Activated CD8-positive, alpha-beta T cell treated with anti-CD3 and anti-CD28 coated beads, Interleukin-2, amount 10 ng/mL, durations not matched to agents 7 days and 5 days (primary cell): ENCODE measurements around the gene COL6A2. TPM values are rescaled to one million over a fixed set of nuclear protein-coding genes. Genes with fewer than 3 reads are reported as not detected.
"Not testable (repeated sequence)": the region's sequence is repeated elsewhere in the genome, so short reads cannot be mapped to it uniquely, and the experiment has no call there.

Source experiments
- ATAC-seq: fragments of 150-1000 bp; cut with Tn5 transposase; one replicate; pipeline ENCODE4 v1.10.0; 2021; ENCODE audit warnings: moderate library complexity
- CTCF ChIA-PET: fragments of 350-600 bp; sonication (Branson Sonifier 250); formaldehyde crosslinking; loops from one replicate; lab custom pipeline; 2021; ENCODE audit warnings: antibody characterized with exemption; lab: Charles Lee
- POLR2A ChIA-PET: fragments of 350-600 bp; sonication (Branson Sonifier 250); formaldehyde crosslinking; loops from one replicate; lab custom pipeline; 2021; ENCODE audit warnings: antibody characterized with exemption; lab: Charles Lee
- DNase-seq: peaks from one replicate; pipeline ENCODE4 v3.0.0-alpha.2; 2020
- H3K27ac Mint-ChIP-seq: one replicate; pipeline ENCODE4 v1.8.0; 2021; ENCODE audit warnings: mild to moderate bottlenecking, mixed read lengths
- H3K27me3 Mint-ChIP-seq: one replicate; pipeline ENCODE4 v1.8.0; 2021; ENCODE audit warnings: low read depth, mixed read lengths
- H3K36me3 Mint-ChIP-seq: one replicate; pipeline ENCODE4 v1.8.0; 2021; ENCODE audit warnings: low read depth, mixed read lengths
- H3K4me1 Mint-ChIP-seq: one replicate; pipeline ENCODE4 v1.8.0; 2021; ENCODE audit warnings: low read depth, mixed read lengths
- H3K4me3 Mint-ChIP-seq: one replicate; pipeline ENCODE4 v1.8.0; 2021; ENCODE audit warnings: mild to moderate bottlenecking, mixed read lengths
- H3K9me3 Mint-ChIP-seq: one replicate; pipeline ENCODE4 v1.8.0; 2022; ENCODE audit warnings: mixed read lengths; ENCODE audit not compliant: insufficient read depth
- total RNA-seq, 2 experiments: library from RNA; stranded (reverse); gene quantifications; one replicate each; pipeline ENCODE4 v1.2.3, GENCODE V29; 2021

Gene COL6A2
- total RNA-seq, 2 experiments from 2014 or later = 6.0 to 7.2 TPM

DNA sequence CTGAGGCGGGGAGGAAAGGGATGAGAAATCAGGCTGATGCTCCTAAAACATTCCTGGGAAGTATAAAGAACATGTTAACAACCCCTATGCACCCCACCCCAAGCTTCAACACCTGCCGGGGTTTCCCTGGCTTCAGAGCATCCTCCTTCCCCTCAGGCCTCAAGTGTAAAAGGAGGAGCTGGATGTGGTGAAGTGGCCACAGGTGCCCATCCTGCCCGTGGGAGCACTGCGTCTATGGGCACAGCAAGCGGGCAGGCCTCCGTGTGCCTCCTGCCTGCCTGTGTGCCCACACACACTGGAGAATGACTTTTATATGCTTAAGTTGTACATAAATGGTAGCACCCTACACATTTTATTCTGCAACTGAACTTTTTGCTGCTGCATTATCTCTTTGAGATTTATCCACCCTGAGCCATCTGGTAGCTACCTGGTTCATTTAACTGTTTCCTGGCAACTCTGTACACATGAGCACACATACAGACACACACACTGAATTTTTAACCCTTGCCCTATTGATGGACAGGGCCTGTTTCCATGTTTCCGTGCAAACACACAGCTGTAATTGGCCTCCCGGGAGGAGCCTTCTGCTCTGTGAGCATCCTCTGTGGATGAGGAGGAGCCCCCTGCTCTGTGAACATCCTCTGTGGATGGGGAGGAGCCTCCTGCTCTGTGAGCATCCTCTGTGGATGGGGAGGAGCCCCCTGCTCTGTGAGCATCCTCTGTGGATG lies 70.9 kb downstream of the COL6A2 start:
- ATAC-seq (peak; percentile 36), DNase-seq (no peak)
- H3K36me3 Mint-ChIP-seq = no peaks in the 10 kb centered on the region
- CTCF ChIA-PET = interaction anchor here (0.8 kb wide), 1 partner anchor 15 kb away, joined by 3 read pairs; no protein-coding TSS in a partner anchor
- no peaks in the 10 kb centered on the region for H3K27me3 Mint-ChIP-seq
- H3K27ac Mint-ChIP-seq = peak overlapping the region; percentile 39
- no peaks in the 10 kb centered on the region for H3K9me3 Mint-ChIP-seq
- no peak overlapping the region for H3K4me3 Mint-ChIP-seq
- POLR2A ChIA-PET = no interaction called here
- peaks cover 13% of the 10 kb centered on the region for H3K4me1 Mint-ChIP-seq

DNA sequence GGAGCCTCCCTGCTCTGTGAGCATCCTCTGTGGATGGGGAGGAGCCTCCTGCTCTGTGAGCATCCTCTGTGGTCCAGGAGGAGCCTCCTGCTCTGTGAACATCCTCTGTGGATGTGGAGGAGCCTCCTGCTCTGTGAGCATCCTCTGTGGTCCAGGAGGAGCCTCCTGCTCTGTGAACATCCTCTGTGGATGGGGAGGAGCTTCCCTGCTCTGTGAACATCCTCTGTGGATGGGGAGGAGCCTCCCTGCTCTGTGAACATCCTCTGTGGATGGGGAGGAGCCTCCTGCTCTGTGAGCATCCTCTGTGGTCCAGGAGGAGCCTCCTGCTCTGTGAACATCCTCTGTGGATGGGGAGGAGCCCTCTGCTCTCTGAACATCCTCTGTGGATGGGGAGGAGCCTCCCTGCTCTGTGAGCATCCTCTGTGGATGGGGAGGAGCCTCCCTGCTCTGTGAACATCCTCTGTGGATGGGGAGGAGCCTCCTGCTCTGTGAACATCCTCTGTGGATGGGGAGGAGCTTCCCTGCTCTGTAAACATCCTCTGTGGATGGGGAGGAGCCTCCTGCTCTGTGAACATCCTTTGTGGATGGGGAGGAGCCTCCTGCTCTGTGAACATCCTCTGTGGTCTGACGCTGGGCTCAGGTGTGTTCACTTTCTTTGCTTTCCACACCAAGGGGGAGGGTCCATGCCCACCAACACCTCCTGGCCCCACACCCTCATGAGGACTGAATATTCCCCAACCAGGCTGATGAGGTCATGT lies 72.7 kb downstream of the COL6A2 start:
- H3K9me3 Mint-ChIP-seq, CTCF ChIA-PET: not testable (repeated sequence)

DNA sequence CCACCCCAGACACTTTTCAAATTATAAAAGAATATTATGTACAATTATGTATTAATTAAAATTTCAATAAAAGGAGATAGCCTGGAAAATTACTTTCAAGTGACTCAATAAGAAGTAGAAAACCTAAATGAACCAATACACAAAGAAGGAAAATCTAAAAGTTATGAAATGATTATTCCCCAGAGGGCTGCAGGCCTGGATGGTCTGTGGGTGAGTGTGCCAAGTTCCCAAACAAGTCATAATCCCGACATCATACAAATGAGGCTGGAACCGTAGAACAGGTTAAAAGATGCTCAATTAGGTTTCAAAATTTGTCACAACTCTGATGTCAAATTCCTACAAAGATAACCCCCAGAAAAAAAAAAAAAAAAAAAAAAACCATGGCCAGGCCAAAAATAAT lies 73.7 kb downstream of the COL6A2 start:
- Mint-ChIP-seq H3K4me3 (no peak overlapping the region), H3K27ac (no peak overlapping the region), H3K4me1 (peaks cover 13% of the 10 kb centered on the region), H3K27me3 (peaks cover 19% of the 10 kb centered on the region), H3K36me3 (no peaks in the 10 kb centered on the region), H3K9me3 (no peaks in the 10 kb centered on the region)
- ATAC-seq (no peak), DNase-seq (no peak)
- ChIA-PET POLR2A (interaction anchor here (1.0 kb wide), 1 partner anchor 286 kb away, joined by 3 read pairs; no protein-coding TSS in a partner anchor), CTCF (no interaction called here)

More for the DNA sequence above, 72.7 kb downstream of the COL6A2 start:
- H3K27ac Mint-ChIP-seq = peak overlapping the region; percentile 50
- POLR2A ChIA-PET, H3K36me3 Mint-ChIP-seq, H3K4me3 Mint-ChIP-seq, ATAC-seq: not testable (repeated sequence)
- peaks cover 13% of the 10 kb centered on the region for H3K4me1 Mint-ChIP-seq
- DNase-seq = peak; percentile 44
- peaks cover 12% of the 10 kb centered on the region for H3K27me3 Mint-ChIP-seq

DNA sequence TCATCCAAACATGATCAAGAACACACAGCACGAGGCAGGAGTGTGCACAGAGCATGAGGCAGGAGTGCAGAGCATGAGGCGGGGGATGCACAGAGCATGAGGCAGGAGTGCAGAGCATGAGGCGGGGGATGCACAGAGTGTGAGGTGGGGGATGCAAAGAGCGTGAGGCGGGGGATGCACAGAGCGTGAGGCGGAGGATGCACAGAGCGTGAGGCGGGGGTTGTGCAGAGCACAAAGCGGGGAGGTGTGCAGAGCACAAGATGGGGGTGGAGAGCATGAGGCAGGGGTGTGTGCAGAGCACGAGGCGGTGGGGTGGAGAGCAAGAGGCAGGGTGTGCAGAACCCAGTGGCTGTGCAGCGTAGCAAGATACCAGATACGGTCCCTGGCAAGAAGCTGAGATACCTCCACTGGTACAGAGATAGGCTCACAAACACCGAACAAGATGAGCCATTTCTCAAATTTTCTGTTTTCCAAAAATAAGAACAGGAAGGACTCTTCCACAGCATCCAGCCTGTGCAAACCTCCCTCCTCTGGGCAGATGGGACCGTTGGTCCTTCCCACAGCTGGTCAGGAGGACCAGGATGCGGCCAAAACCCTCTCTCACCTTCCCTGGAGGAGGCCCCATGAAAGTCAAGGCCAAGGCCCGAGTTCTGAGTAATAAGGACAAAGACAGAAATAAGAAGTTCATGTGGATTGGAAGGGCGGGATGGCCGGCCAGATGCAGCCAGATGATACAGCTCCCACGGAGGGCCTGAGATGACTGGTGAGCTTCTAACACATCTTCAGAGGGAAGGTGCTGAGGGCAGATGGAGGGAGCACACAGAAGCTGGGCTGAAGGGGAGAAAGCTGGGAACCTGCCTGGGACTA lies 74.3 kb downstream of the COL6A2 start:
- Mint-ChIP-seq H3K36me3 (no peaks in the 10 kb centered on the region), H3K4me1 (peaks cover 13% of the 10 kb centered on the region), H3K9me3 (no peaks in the 10 kb centered on the region), H3K27me3 (peaks cover 19% of the 10 kb centered on the region), H3K27ac (no peak overlapping the region), H3K4me3 (no peak overlapping the region)
- no peak for ATAC-seq
- CTCF ChIA-PET = no interaction called here
- POLR2A ChIA-PET = interaction anchor here (1.0 kb wide), 1 partner anchor 285 kb away, joined by 3 read pairs; no protein-coding TSS in a partner anchor
- DNase-seq = no peak

DNA sequence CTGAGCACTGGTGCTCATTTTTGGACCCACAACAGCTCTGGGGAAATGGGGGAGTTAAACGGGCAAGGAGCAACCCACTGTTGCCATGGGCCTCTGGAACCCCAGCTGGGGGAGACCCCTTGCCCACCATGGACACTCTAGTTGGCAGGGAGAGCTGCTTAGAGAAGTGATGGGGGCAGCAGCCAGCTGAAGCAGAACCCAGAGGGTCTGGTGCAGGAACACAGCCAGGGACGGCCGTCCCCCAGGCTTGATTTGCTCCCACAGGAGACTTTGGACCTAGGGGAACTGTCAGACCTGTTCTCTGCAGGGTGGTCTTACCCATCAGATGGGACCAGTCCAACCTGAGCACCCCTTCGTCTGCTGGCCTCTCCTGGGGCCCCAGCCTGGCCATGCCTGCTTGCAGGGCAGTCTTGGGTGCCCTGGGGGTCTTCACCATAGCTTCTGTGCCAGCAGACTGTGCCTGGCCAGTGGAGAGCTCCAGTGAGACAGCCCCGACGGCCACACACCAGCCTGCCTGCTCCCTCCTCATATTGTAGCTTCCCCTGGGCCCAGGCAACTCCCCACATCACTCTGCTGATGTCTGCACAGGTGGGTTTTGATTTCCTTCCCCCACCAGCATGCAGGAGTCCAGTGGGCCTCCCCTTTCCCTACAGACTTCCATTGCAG lies 75.1 kb downstream of the COL6A2 start:
- H3K9me3 Mint-ChIP-seq = peaks cover 3% of the 10 kb centered on the region
- no peak for ATAC-seq
- no peak for DNase-seq
- H3K4me1 Mint-ChIP-seq = peaks cover 13% of the 10 kb centered on the region
- peaks cover 19% of the 10 kb centered on the region for H3K27me3 Mint-ChIP-seq
- H3K36me3 Mint-ChIP-seq = no peaks in the 10 kb centered on the region
- no peak overlapping the region for H3K27ac Mint-ChIP-seq
- POLR2A ChIA-PET = interaction anchor here (1.0 kb wide), 1 partner anchor 285 kb away, joined by 3 read pairs; no protein-coding TSS in a partner anchor
- CTCF ChIA-PET = no interaction called here
- no peak overlapping the region for H3K4me3 Mint-ChIP-seq

DNA sequence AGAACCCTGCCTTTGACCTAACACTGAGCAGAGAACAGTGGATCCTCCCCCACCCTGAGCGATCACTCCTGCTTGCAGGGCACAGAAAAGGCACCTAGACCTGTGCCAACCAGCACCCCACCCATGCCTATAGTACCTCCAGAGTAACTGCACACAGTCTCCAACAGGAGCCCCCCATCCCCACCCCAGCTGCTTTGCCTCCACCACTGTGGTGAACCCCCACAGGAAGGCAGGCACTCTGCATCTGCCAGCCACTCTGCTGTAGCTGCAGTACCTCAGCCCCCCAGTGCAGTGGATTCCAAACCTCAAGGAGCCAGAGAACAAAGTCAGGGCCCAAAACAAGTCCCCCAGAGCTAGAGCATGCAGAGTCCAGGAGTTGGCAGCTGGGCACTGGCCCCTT lies 75.7 kb downstream of the COL6A2 start:
- peaks cover 13% of the 10 kb centered on the region for H3K4me1 Mint-ChIP-seq
- peaks cover 19% of the 10 kb centered on the region for H3K27me3 Mint-ChIP-seq
- ChIA-PET POLR2A (no interaction called here), CTCF (interaction anchor here (0.8 kb wide), 1 partner anchor 17 kb away, joined by 3 read pairs; no protein-coding TSS in a partner anchor)
- H3K36me3 Mint-ChIP-seq = no peaks in the 10 kb centered on the region
- no peak overlapping the region for H3K4me3 Mint-ChIP-seq
- H3K27ac Mint-ChIP-seq = no peak overlapping the region
- H3K9me3 Mint-ChIP-seq = peaks cover 3% of the 10 kb centered on the region
- DNase-seq (no peak), ATAC-seq (no peak)

DNA sequence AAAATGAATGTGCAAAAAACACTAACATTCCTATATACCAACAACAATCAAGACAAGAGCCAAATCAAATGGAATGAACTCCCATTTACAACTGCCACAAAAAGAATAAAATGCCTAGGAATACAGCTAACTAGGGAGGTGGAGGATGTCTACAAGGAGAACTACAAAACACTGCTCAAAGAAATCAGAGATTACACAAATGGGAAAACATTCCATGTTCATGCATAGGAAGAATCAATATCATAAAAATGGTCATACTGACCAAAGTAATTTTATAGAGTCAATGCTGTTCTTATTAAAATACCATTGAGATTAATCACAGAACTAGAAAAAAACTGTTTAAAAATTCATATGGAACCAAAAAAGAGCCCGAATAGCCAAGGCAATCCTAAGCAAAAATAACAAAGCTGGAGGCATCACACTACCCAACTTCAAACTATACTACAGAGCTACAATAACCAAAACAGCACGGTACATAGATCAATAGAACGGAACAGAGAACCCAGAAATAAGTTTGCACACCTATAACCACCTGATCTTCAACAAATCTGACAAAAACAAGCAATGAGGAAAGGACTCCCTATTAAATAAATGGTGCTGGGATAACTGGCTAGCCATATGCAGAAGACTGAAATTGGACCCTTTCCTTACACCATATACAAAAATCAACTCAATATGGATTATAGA lies 78.7 kb downstream of the COL6A2 start:
- CTCF ChIA-PET = interaction anchor here (1.8 to 2.3 kb wide), 2 partner anchors 23 to 33 kb away, joined by 4 to 8 read pairs; no protein-coding TSS in a partner anchor

DNA sequence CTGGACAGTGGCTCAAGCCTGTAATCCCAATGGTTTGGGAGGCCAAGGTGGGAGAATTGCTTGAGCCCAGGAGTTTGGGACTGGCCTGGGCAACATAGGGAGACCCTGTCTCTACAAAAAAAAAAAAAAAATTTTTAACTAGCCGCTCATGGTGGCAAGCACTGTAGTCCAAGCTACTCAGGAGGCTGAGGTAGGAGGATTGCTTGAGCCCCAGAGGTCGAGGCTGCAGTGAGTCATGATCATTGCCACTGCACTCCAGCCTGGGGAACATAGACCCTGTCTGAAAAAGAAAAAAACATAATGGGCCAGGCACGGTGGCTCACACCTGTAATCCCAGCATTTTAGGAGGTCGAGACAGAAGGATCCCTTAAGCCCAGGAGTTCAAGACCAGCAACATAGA lies 81.0 kb downstream of the COL6A2 start:
- Mint-ChIP-seq H3K36me3 (no peaks in the 10 kb centered on the region), H3K27me3 (peaks cover 19% of the 10 kb centered on the region), H3K4me1 (peaks cover 3% of the 10 kb centered on the region), H3K9me3 (peaks cover 3% of the 10 kb centered on the region), H3K4me3 (no peak overlapping the region), H3K27ac (no peak overlapping the region)
- ChIA-PET POLR2A (no interaction called here), CTCF (no interaction called here)
- ATAC-seq = no peak
- no peak for DNase-seq

More for the DNA sequence above, 78.7 kb downstream of the COL6A2 start:
- POLR2A ChIA-PET = interaction anchor here (0.6 kb wide), 1 partner anchor 225 kb away, joined by 3 read pairs; no protein-coding TSS in a partner anchor
- not testable (repeated sequence) for H3K36me3 Mint-ChIP-seq, ATAC-seq, H3K27ac Mint-ChIP-seq, H3K4me3 Mint-ChIP-seq, DNase-seq, H3K9me3 Mint-ChIP-seq, H3K4me1 Mint-ChIP-seq
- H3K27me3 Mint-ChIP-seq = peaks cover 19% of the 10 kb centered on the region
